OCI-LY3 (cell line): ENCODE results near the gene PFKL.

ENCODE experiments used
- H2AFZ ChIP-seq: fragments of 200-600, 300-600 bp; shearing (Covaris generic); 2 replicates; pipeline ENCODE4 v1.6.0; 2014; ENCODE audit warnings: antibody characterized with exemption, low read depth, low read length
- H3K27ac ChIP-seq: fragments of 200-600, 300-600 bp; sonication (generic); 2 replicates; pipeline ENCODE4 v1.5.1; 2014; ENCODE audit warnings: mild to moderate bottlenecking, low read length, moderate library complexity, mixed read lengths
- H3K27me3 ChIP-seq: fragments of 200-600, 300-600 bp; sonication (generic); 2 replicates; pipeline ENCODE4 v1.6.1; 2014; ENCODE audit warnings: low read depth, low read length, mixed read lengths
- H3K36me3 ChIP-seq: fragments of 200-600, 300-600 bp; sonication (generic); replicated peaks from 2 replicates; pipeline ENCODE3; 2014; ENCODE audit warnings: low read depth, low read length, mixed read lengths
- H3K4me1 ChIP-seq: fragments of 300-600, 200-600 bp; sonication (generic); 2 replicates; pipeline ENCODE4 v1.6.1; 2014; ENCODE audit warnings: low read length, mixed read lengths
- H3K4me2 ChIP-seq: fragments of 200-600, 300-600 bp; sonication (generic); 2 replicates; pipeline ENCODE4 v1.6.1; 2014; ENCODE audit warnings: low read length, mixed read lengths
- H3K4me3 ChIP-seq: fragments of 300-600, 200-600 bp; sonication (generic); 2 replicates; pipeline ENCODE4 v1.5.1; 2014; ENCODE audit warnings: antibody characterized with exemption, mild to moderate bottlenecking, low read length, moderate library complexity
- H3K79me2 ChIP-seq: fragments of 300-600, 200-600 bp; shearing (Covaris generic); 2 replicates; pipeline ENCODE4 v1.6.1; 2014; ENCODE audit warnings: mild to moderate bottlenecking, low read length, mixed read lengths
- H3K9ac ChIP-seq: fragments of 300-600, 200-600 bp; shearing (Covaris generic); 2 replicates; pipeline ENCODE4 v1.6.0; 2014; ENCODE audit warnings: mild to moderate bottlenecking, low read length, moderate library complexity
- H3K9me3 ChIP-seq: fragments of 200-600, 300-600 bp; shearing (Covaris generic); 2 replicates; pipeline ENCODE4 v1.6.1; 2014; ENCODE audit warnings: low read length, mixed read lengths; ENCODE audit not compliant: insufficient read depth
- H4K20me1 ChIP-seq: fragments of 200-600, 300-600 bp; sonication (generic); 2 replicates; pipeline ENCODE4 v1.6.1; 2016; ENCODE audit warnings: low read length, mixed read lengths; ENCODE audit not compliant: insufficient read depth
- CTCF ChIP-seq: fragments of 200-600, 300-600 bp; sonication (generic); IDR thresholded peaks from 2 replicates; pipeline ENCODE4 v1.5.1; 2014; ENCODE audit warnings: antibody characterized with exemption, low read length, low read depth
- EZH2phosphoT487 ChIP-seq: fragments of 200-600 bp; shearing (Covaris generic); IDR thresholded peaks from 2 replicates; pipeline ENCODE4 v1.6.1; 2018; ENCODE audit warnings: antibody characterized with exemption, mixed run types, low read depth

Gene PFKL

GRCh38 chr21:44271558-44272283, 28.1 kb upstream of the PFKL start:
- Histone ChIP-seq H2AFZ (no peak overlapping the region; the same call in 1 of the 2 replicates), H4K20me1 (no peaks in the 10 kb centered on the region), H3K27me3 (no peaks in the 10 kb centered on the region), H3K9ac (no peak overlapping the region), H3K4me2 (no peak overlapping the region), H3K36me3 (no peaks in the 10 kb centered on the region), H3K4me3 (no peak overlapping the region), H3K79me2 (no peaks in the 10 kb centered on the region), H3K9me3 (no peaks in the 10 kb centered on the region), H3K4me1 (peaks cover 15% of the 10 kb centered on the region), H3K27ac (no peak overlapping the region)
- TF ChIP-seq EZH2phosphoT487 (no peak), CTCF (no peak)

GRCh38 chr21:44272284-44272858, 27.5 kb upstream of the PFKL start:
- H3K27me3 ChIP-seq, result no peaks in the 10 kb centered on the region
- no peak overlapping the region for H3K4me2 ChIP-seq
- no peaks in the 10 kb centered on the region for H4K20me1 ChIP-seq
- no peaks in the 10 kb centered on the region for H3K36me3 ChIP-seq
- H2AFZ ChIP-seq, result no peak overlapping the region
- H3K27ac ChIP-seq, result no peak overlapping the region
- H3K4me3 ChIP-seq, result no peak overlapping the region
- H3K9me3 ChIP-seq, result no peaks in the 10 kb centered on the region
- H3K4me1 ChIP-seq, result peaks cover 8% of the 10 kb centered on the region
- TF ChIP-seq CTCF, result no peak
- no peak for TF ChIP-seq EZH2phosphoT487
- H3K9ac ChIP-seq, result no peak overlapping the region
- H3K79me2 ChIP-seq, result no peaks in the 10 kb centered on the region

GRCh38 chr21:44273046-44273445, 26.8 kb upstream of the PFKL start:
- Histone ChIP-seq H3K27me3 (no peaks in the 10 kb centered on the region), H2AFZ (no peak overlapping the region), H3K9me3 (no peaks in the 10 kb centered on the region), H3K9ac (no peak overlapping the region), H4K20me1 (no peaks in the 10 kb centered on the region), H3K4me3 (no peak overlapping the region), H3K79me2 (no peaks in the 10 kb centered on the region), H3K4me1 (peaks cover 2% of the 10 kb centered on the region), H3K27ac (no peak overlapping the region), H3K36me3 (no peaks in the 10 kb centered on the region), H3K4me2 (no peak overlapping the region)
- no peak for TF ChIP-seq EZH2phosphoT487

- H3K36me3 ChIP-seq, result no peaks in the 10 kb centered on the region
Observed at GRCh38 chr21:44275041-44275440, 24.8 kb upstream of the PFKL start.

More at GRCh38 chr21:44275041-44275440, 24.8 kb upstream of the PFKL start:
- Histone ChIP-seq H3K27me3 (no peaks in the 10 kb centered on the region), H4K20me1 (no peaks in the 10 kb centered on the region), H3K4me3 (no peak overlapping the region), H3K9me3 (no peaks in the 10 kb centered on the region), H2AFZ (no peak overlapping the region), H3K27ac (no peak overlapping the region), H3K4me1 (no peaks in the 10 kb centered on the region), H3K4me2 (no peak overlapping the region), H3K9ac (no peak overlapping the region), H3K79me2 (no peaks in the 10 kb centered on the region)
- TF ChIP-seq EZH2phosphoT487, result no peak
- no peak for TF ChIP-seq CTCF
